ENCODE results near the gene REEP1. TPM values are rescaled to one million over a fixed set of nuclear protein-coding genes. Genes with fewer than 3 reads are reported as not detected.

Gene REEP1
- total RNA-seq, 1 experiment from 2014 or later, result 0.23 TPM

GRCh38 chr2:86260978-86261377 lies 76.4 kb downstream of the REEP1 start:
- no peaks in the 10 kb centered on the region for H3K36me3 ChIP-seq (ENCODE audit: control insufficient read depth, insufficient read depth, low read length)
- in situ Hi-C loops (cut with HindIII; ENCODE audit: low pct_unique_long_range_greater_than_20kb, low sequenced_read_pairs), result no loop called here
- BruUV-seq (replicated peaks), result no TSS peak
- no peak for TF ChIP-seq TCF7L2 (IDR thresholded peaks at IDR 0.05; ENCODE audit: low read depth, low read length)
- TF ChIP-seq CTCF (IDR thresholded peaks at IDR 0.05), result no peak
- TF ChIP-seq POLR2AphosphoS5 (IDR thresholded peaks at IDR 0.05; ENCODE audit: low read depth, low read length), result no peak
- TF ChIP-seq REST (IDR thresholded peaks at IDR 0.05; ENCODE audit: insufficient read depth in 1 of 2, low read depth in 2 of 2, low read length in 1 of 2), result no peak
- no peak for TF ChIP-seq SIN3A (IDR thresholded peaks at IDR 0.05; ENCODE audit: borderline replicate concordance, insufficient read depth, low read depth, low read length)
- no peak overlapping the region for H3K4me3 ChIP-seq (ENCODE audit: low read depth in 2 of 2, low read length in 2 of 2)
- no peak overlapping the region for H3K27ac ChIP-seq (ENCODE audit: low read length)
- DNase-seq (ENCODE audit: low read depth, low spot score) (no peak), ATAC-seq (no peak)
- POLR2A ChIA-PET, result no interaction called here
- H3K9me3 ChIP-seq (ENCODE audit: control insufficient read depth, insufficient read depth, low read depth, low read length), result no peaks in the 10 kb centered on the region
- intact Hi-C loops (cut with micrococcal nuclease; ENCODE audit: unreplicated experiment), result no loop called here
- H3K27me3 ChIP-seq (ENCODE audit: control insufficient read depth, insufficient read depth, low read length), result no peaks in the 10 kb centered on the region
- H3K4me1 ChIP-seq (ENCODE audit: control insufficient read depth, insufficient read depth, low read length), result no peaks in the 10 kb centered on the region
- CTCF ChIA-PET, result no interaction called here

- intact Hi-C loops (cut with micrococcal nuclease; ENCODE audit: unreplicated experiment), result no loop called here
- Histone ChIP-seq H3K27me3 (ENCODE audit: control insufficient read depth, insufficient read depth, low read length) (no peaks in the 10 kb centered on the region), H3K4me3 (ENCODE audit: low read depth in 2 of 2, low read length in 2 of 2) (no peak overlapping the region), H3K27ac (ENCODE audit: low read length) (no peak overlapping the region), H3K4me1 (ENCODE audit: control insufficient read depth, insufficient read depth, low read length) (no peaks in the 10 kb centered on the region), H3K36me3 (ENCODE audit: control insufficient read depth, insufficient read depth, low read length) (no peaks in the 10 kb centered on the region), H3K9me3 (ENCODE audit: control insufficient read depth, insufficient read depth, low read depth, low read length) (no peaks in the 10 kb centered on the region)
- ChIA-PET POLR2A (interaction anchor here (0.6 kb wide), 1 partner anchor 12 kb away, joined by 3 read pairs; no protein-coding TSS in a partner anchor), CTCF (no interaction called here)
- in situ Hi-C loops (cut with HindIII; ENCODE audit: low pct_unique_long_range_greater_than_20kb, low sequenced_read_pairs), result no loop called here
- ATAC-seq (no peak), DNase-seq (ENCODE audit: low read depth, low spot score) (no peak)
- no peak for TF ChIP-seq POLR2AphosphoS5 (IDR thresholded peaks at IDR 0.05; ENCODE audit: low read depth, low read length)
- TF ChIP-seq REST (IDR thresholded peaks at IDR 0.05; ENCODE audit: insufficient read depth in 1 of 2, low read depth in 2 of 2, low read length in 1 of 2), result no peak
- no TSS peak for BruUV-seq (replicated peaks)
These were observed 79.3 kb downstream of the REEP1 start for GRCh38 chr2:86258106-86258505.

All from Panc1 (cell line).